ENCODE data around the gene NFXL1. TPM values are rescaled to one million over a fixed set of nuclear protein-coding genes. Genes with fewer than 3 reads are reported as not detected.

NFXL1 gene
- total RNA-seq, 2 experiments from 2014 or later: 9.0 to 9.9 TPM

DNA sequence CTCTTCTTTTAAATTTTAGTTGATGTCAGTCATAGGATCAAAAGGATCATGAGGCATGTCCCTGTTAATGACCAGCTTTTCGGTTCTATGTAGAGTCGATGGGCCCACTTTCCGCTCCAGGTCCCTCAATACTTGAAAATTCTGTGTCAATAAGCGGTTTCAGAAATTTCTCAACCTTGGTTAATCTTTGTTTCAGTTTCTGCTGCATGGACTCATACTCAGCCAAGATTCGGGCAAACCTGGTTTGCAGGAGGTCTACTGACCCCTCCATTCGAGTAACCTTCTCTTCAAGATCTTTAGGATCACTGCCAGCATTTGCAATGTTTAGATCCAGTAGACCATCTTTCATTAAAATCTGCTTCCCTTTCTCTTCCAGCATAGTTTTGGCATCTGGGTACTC is 22.0 kb upstream of the NFXL1 start:
- Histone ChIP-seq H3K27me3 (ENCODE audit: control insufficient read depth in 1 of 2, insufficient read depth in 2 of 2, low read length in 2 of 2) (no peaks in the 10 kb centered on the region), H3K4me3 (ENCODE audit: low read length) (no peak overlapping the region), H3K36me3 (ENCODE audit: insufficient read depth, low read length) (no peaks in the 10 kb centered on the region), H3K27ac (ENCODE audit: low read depth in 1 of 2, low read length in 2 of 2) (no peak overlapping the region), H3K4me1 (ENCODE audit: insufficient read depth, low read length) (no peaks in the 10 kb centered on the region), H3K9me3 (ENCODE audit: control insufficient read depth in 1 of 2, insufficient read depth in 1 of 2, low read length in 2 of 2) (no peaks in the 10 kb centered on the region)
- intact Hi-C loops (cut with DNase I, micrococcal nuclease): loop anchor here in 1 of 2 experiments (10.0 kb wide), 1 partner anchor 1092 kb away; no protein-coding TSS in a partner anchor
- no peak for DNase-seq
- H3K27ac Mint-ChIP-seq: no peak overlapping the region
- TF ChIP-seq, protein P1, sequence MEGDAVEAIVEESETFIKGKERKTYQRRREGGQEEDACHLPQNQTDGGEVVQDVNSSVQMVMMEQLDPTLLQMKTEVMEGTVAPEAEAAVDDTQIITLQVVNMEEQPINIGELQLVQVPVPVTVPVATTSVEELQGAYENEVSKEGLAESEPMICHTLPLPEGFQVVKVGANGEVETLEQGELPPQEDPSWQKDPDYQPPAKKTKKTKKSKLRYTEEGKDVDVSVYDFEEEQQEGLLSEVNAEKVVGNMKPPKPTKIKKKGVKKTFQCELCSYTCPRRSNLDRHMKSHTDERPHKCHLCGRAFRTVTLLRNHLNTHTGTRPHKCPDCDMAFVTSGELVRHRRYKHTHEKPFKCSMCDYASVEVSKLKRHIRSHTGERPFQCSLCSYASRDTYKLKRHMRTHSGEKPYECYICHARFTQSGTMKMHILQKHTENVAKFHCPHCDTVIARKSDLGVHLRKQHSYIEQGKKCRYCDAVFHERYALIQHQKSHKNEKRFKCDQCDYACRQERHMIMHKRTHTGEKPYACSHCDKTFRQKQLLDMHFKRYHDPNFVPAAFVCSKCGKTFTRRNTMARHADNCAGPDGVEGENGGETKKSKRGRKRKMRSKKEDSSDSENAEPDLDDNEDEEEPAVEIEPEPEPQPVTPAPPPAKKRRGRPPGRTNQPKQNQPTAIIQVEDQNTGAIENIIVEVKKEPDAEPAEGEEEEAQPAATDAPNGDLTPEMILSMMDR (IDR thresholded peaks at IDR 0.05): no peak
- ChIA-PET POLR2A (no interaction called here), CTCF (no interaction called here)
- no peak for ATAC-seq (ENCODE audit: poor library complexity)
- no peaks in the 10 kb centered on the region for H3K4me1 Mint-ChIP-seq (ENCODE audit: low read depth)
- no peaks in the 10 kb centered on the region for H3K36me3 Mint-ChIP-seq (ENCODE audit: low read depth)
- no peaks in the 10 kb centered on the region for H3K27me3 Mint-ChIP-seq
- H3K9me3 Mint-ChIP-seq: no peaks in the 10 kb centered on the region
- H3K4me3 Mint-ChIP-seq: no peak overlapping the region

DNA sequence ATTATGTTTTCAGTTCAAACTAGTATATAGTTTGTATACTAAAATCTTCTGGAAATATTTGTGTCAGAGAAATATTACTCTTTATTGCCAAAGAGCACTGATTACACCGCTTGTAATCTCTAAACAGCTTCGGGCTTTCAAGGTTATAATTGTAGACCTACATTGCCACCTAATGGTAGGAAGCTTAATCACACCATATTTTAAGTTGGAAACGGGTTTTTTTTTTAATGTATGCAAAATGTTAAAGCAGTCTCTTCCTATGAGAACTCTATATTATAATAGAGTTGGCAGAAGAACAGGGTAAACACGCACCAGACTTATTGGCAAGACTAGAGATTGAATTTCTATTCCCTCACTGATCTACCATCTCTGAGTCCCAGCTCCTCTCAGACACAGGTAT is 19.5 kb upstream of the NFXL1 start:
- Mint-ChIP-seq H3K27ac (no peak overlapping the region), H3K4me3 (no peak overlapping the region), H3K9me3 (no peaks in the 10 kb centered on the region), H3K27me3 (no peaks in the 10 kb centered on the region), H3K4me1 (ENCODE audit: low read depth) (peaks cover 5% of the 10 kb centered on the region), H3K36me3 (ENCODE audit: low read depth) (no peaks in the 10 kb centered on the region)
- TF ChIP-seq, protein P1 (IDR thresholded peaks at IDR 0.05): peak; percentile 85
- ChIA-PET POLR2A (no interaction called here), CTCF (interaction anchor here (0.8 to 1.6 kb wide), 10 partner anchors 10 to 265 kb away, joined by 3 to 7 read pairs (median 3); no protein-coding TSS in a partner anchor)
- H3K27me3 ChIP-seq (ENCODE audit: control insufficient read depth in 1 of 2, insufficient read depth in 2 of 2, low read length in 2 of 2): no peaks in the 10 kb centered on the region
- no peaks in the 10 kb centered on the region for H3K4me1 ChIP-seq (ENCODE audit: insufficient read depth, low read length)
- DNase-seq (peak in 3 of 14 experiments; percentile 55 to 72 (median 68)), ATAC-seq (ENCODE audit: poor library complexity) (peak; percentile 80)
- H3K36me3 ChIP-seq (ENCODE audit: insufficient read depth, low read length): no peaks in the 10 kb centered on the region
- no peak overlapping the region for H3K4me3 ChIP-seq (ENCODE audit: low read length)
- no peak overlapping the region for H3K27ac ChIP-seq (ENCODE audit: low read depth in 1 of 2, low read length in 2 of 2)
- H3K9me3 ChIP-seq (ENCODE audit: control insufficient read depth in 1 of 2, insufficient read depth in 1 of 2, low read length in 2 of 2): no peaks in the 10 kb centered on the region
- intact Hi-C loops (cut with DNase I, micrococcal nuclease): loop anchor here (1.0 to 10.0 kb wide), 5 partner anchors 248 to 1089 kb away; no protein-coding TSS in a partner anchor

DNA sequence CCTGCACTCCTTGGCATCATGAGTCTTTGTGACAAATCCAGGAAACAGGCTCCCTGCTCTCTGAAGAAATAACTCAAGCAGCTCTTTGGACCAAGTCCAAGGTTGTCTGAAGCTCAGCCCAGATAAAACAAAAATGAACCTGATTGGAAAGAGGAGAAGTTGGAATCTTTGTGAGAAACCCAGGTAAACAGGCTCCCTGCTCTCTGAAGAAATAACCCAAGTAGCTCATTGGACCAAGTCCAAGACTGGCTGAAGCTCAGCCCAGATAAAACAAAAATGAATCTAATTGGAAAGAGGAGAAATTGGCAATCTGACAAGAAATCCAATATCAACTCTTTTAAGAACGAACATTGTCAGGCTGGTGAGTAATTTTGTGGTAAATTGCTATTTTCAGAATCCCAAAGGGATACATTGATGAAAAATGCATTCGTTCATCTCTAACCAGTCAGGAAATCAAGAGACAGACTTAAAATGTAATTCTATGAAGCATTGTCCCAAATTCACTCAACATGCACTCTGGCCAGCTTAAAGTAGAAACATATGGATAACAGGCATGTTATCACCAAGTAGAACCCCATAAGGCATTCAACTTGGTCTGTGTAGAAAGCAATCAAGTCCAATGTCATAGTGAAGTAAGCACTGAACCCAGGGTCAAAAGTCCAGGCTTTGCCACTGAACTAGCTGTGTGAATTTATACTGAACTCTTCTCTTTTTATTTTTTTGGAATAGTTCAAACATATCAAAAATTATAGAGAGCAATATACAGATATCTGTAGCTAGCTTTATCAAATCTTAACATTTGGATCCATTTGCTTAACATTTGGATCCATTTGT is 16.8 kb upstream of the NFXL1 start:
- Mint-ChIP-seq H3K27ac (no peak overlapping the region), H3K4me1 (ENCODE audit: low read depth) (peaks cover 13% of the 10 kb centered on the region), H3K9me3 (no peaks in the 10 kb centered on the region), H3K36me3 (ENCODE audit: low read depth) (no peaks in the 10 kb centered on the region), H3K27me3 (peaks cover 9% of the 10 kb centered on the region), H3K4me3 (no peak overlapping the region)
- no peak for ATAC-seq (ENCODE audit: poor library complexity)
- intact Hi-C loops (cut with DNase I, micrococcal nuclease): loop anchor here (1.0 to 10.0 kb wide), 3 partner anchors 241 to 1086 kb away; no protein-coding TSS in a partner anchor
- ChIA-PET POLR2A (no interaction called here), CTCF (interaction anchor here (1.0 kb wide), 1 partner anchor 84 kb away, joined by 3 read pairs; no protein-coding TSS in a partner anchor)
- no peak overlapping the region for H3K27ac ChIP-seq (ENCODE audit: low read depth in 1 of 2, low read length in 2 of 2)
- no peak overlapping the region for H3K4me3 ChIP-seq (ENCODE audit: low read length)
- no peaks in the 10 kb centered on the region for H3K36me3 ChIP-seq (ENCODE audit: insufficient read depth, low read length)
- no peaks in the 10 kb centered on the region for H3K27me3 ChIP-seq (ENCODE audit: control insufficient read depth in 1 of 2, insufficient read depth in 2 of 2, low read length in 2 of 2)
- no peaks in the 10 kb centered on the region for H3K9me3 ChIP-seq (ENCODE audit: control insufficient read depth in 1 of 2, insufficient read depth in 1 of 2, low read length in 2 of 2)
- H3K4me1 ChIP-seq (ENCODE audit: insufficient read depth, low read length): peaks cover 5% of the 10 kb centered on the region
- TF ChIP-seq, protein P1 (IDR thresholded peaks at IDR 0.05): no peak
- DNase-seq: no peak

Measured in CD4-positive, alpha-beta T cell (primary cell).